Panc1 (cell line): ENCODE results near the gene LRBA. TPM values are rescaled to one million over a fixed set of nuclear protein-coding genes. Genes with fewer than 3 reads are reported as not detected.

Experiments
- ATAC-seq: fragments of 200-7000 bp; cut with Tn5 transposase; 2 replicates; pipeline ENCODE4 v1.9.1; 2020; ENCODE audit warnings: mild to moderate bottlenecking, moderate library complexity
- BruUV-seq: library from RNA; stranded (reverse); fragments of 400-500 nt; replicated peaks from 2 replicates; lab custom pipeline; 2021; lab: Mats Ljungman, UMichigan
- CTCF ChIA-PET: fragments of 300-600 bp; sonication (Branson Sonifier 250); formaldehyde crosslinking; loops from one replicate; lab custom pipeline; 2022; ENCODE audit warnings: antibody characterized with exemption; lab: Charles Lee
- POLR2A ChIA-PET: fragments of 300-600 bp; sonication (Branson Sonifier 250); formaldehyde crosslinking; loops from one replicate; lab custom pipeline; 2022; ENCODE audit warnings: antibody characterized with exemption; lab: Charles Lee
- DNase-seq: peaks from one replicate; pipeline ENCODE4 v3.0.0-alpha.2; 2010; ENCODE audit warnings: low read depth, low spot score
- H3K27ac ChIP-seq: 2 replicates; pipeline ENCODE4 v1.5.1; 2011; ENCODE audit warnings: mild to moderate bottlenecking, low read length, inconsistent platforms
- H3K27me3 ChIP-seq: fragments of 200-500 bp; sonication (Bioruptor generic); 2 replicates; pipeline ENCODE4 v1.6.0; 2014; ENCODE audit warnings: low read length, inconsistent platforms; ENCODE audit not compliant: control insufficient read depth, insufficient read depth
- H3K36me3 ChIP-seq: fragments of 200-500 bp; sonication (Bioruptor generic); 2 replicates; pipeline ENCODE4 v1.5.1; 2014; ENCODE audit warnings: inconsistent platforms, mild to moderate bottlenecking, low read length, moderate library complexity; ENCODE audit not compliant: control insufficient read depth, insufficient read depth
- H3K4me1 ChIP-seq: 2 replicates; pipeline ENCODE4 v1.5.1; 2011; ENCODE audit warnings: inconsistent platforms, mild to moderate bottlenecking, low read length, moderate library complexity; ENCODE audit not compliant: control insufficient read depth, insufficient read depth
- H3K4me3 ChIP-seq, 2 experiments: 2 replicates each; pipeline ENCODE4 v1.5.1; 2011 to 2012; ENCODE audit warnings: low read depth in 2 of 2, low read length in 2 of 2, mild to moderate bottlenecking in 2 of 2, inconsistent platforms in 1 of 2, moderate library complexity in 1 of 2
- H3K9me3 ChIP-seq: fragments of 200-500 bp; sonication (Bioruptor generic); 2 replicates; pipeline ENCODE4 v1.5.1; 2014; ENCODE audit warnings: low read depth, mild to moderate bottlenecking, inconsistent platforms, low read length, moderate library complexity; ENCODE audit not compliant: control insufficient read depth, insufficient read depth
- POLR2AphosphoS5 ChIP-seq: IDR thresholded peaks from 2 replicates; pipeline ENCODE4 v1.6.1; 2012; ENCODE audit warnings: mild to moderate bottlenecking, low read depth, low read length, moderate library complexity
- REST ChIP-seq, 2 experiments: IDR thresholded peaks; 2 replicates each; pipeline ENCODE4 v1.6.1; 2011 to 2012; ENCODE audit warnings: low read depth in 2 of 2, control low read depth in 1 of 2, low read length in 1 of 2, mild to moderate bottlenecking in 1 of 2, moderate library complexity in 1 of 2; ENCODE audit not compliant: insufficient read depth in 1 of 2
- SIN3A ChIP-seq: IDR thresholded peaks from 2 replicates; pipeline ENCODE4 v1.6.1; 2012; ENCODE audit warnings: low read depth, mild to moderate bottlenecking, low read length, moderate library complexity, borderline replicate concordance; ENCODE audit not compliant: insufficient read depth
- TCF7L2 ChIP-seq: IDR thresholded peaks from 2 replicates; pipeline ENCODE4 v1.6.1; 2011; ENCODE audit warnings: mild to moderate bottlenecking, low read depth, low read length, inconsistent platforms
- in situ Hi-C: cut with HindIII; loops from 2 replicates; pipeline ENCODE4 v1.10.0; 2016; ENCODE audit warnings: low sequenced_read_pairs, low pct_unique_long_range_greater_than_20kb
- intact Hi-C: fragments of 100-400 bp; cut with micrococcal nuclease; formaldehyde crosslinking; loops from one replicate; pipeline ENCODE4 v1.10.0; 2022; ENCODE audit not compliant: unreplicated experiment
- total RNA-seq: library from RNA; stranded (reverse); gene quantifications from one replicate; pipeline ENCODE4 v1.2.1, GENCODE V29; 2021; ENCODE audit not compliant: unreplicated experiment
- TF ChIP-seq, protein P1 (sequence below): fragments of 450-650 bp; IDR thresholded peaks from 2 replicates; pipeline ENCODE4 v1.5.1; 2017; ENCODE audit warnings: mild to moderate bottlenecking

Gene LRBA
- total RNA-seq, 1 experiment from 2014 or later = 26.4 TPM

DNA sequence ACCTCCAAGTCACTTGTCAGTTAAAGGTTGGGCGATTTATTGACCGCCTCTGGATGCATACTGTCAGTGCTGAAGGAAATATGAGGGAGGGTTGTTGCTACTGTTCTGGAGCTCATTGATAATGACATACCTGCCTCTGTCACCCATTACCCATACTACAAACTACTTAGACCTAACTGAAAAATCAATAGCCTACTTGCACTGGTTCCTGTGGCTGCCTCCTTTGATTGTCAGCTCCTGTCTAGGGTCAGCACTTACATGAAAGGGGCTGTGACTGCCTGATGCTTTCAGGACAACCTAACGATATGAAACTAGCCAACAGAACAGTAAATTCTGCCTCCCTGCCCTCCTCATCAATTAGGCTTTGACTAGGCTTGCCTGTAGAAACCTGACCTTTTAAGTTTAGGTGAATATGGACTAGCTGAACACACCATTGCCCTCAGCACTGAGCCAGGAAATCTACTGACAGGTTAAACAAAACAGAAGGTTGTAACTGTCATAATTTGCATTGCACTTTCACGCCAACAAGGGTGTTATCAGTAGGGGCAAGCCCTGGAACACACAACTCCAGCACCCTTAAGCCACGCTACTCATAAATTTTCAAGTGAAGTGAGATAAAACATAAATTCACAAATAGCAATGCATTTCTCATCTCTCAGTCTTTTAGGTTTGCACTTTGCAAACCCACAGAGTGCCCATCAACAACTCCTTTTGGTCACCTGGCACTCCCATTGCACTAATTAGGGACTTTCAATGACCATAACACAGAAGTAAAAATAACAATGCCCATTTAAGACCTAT, 442.2 kb downstream of the LRBA start:
- ChIA-PET POLR2A (no interaction called here), CTCF (no interaction called here)
- ATAC-seq = no peak
- intact Hi-C loops = no loop called here
- Histone ChIP-seq H3K27me3 (no peaks in the 10 kb centered on the region), H3K4me1 (no peaks in the 10 kb centered on the region; the same call in 1 of the 2 replicates), H3K36me3 (no peaks in the 10 kb centered on the region), H3K27ac (no peak overlapping the region), H3K4me3 (no peak overlapping the region), H3K9me3 (no peaks in the 10 kb centered on the region)
- TF ChIP-seq SIN3A = no peak
- no peak for TF ChIP-seq TCF7L2
- TF ChIP-seq REST (IDR thresholded peaks at IDR 0.05; ENCODE audit: insufficient read depth in 1 of 2, low read depth in 2 of 2, low read length in 1 of 2) = no peak
- TF ChIP-seq POLR2AphosphoS5 = no peak
- TF ChIP-seq, protein P1, sequence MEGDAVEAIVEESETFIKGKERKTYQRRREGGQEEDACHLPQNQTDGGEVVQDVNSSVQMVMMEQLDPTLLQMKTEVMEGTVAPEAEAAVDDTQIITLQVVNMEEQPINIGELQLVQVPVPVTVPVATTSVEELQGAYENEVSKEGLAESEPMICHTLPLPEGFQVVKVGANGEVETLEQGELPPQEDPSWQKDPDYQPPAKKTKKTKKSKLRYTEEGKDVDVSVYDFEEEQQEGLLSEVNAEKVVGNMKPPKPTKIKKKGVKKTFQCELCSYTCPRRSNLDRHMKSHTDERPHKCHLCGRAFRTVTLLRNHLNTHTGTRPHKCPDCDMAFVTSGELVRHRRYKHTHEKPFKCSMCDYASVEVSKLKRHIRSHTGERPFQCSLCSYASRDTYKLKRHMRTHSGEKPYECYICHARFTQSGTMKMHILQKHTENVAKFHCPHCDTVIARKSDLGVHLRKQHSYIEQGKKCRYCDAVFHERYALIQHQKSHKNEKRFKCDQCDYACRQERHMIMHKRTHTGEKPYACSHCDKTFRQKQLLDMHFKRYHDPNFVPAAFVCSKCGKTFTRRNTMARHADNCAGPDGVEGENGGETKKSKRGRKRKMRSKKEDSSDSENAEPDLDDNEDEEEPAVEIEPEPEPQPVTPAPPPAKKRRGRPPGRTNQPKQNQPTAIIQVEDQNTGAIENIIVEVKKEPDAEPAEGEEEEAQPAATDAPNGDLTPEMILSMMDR = no peak
- no TSS peak for BruUV-seq
- no peak for DNase-seq
- in situ Hi-C loops = no loop called here

- ATAC-seq (no peak), DNase-seq (no peak)
- ChIA-PET POLR2A (no interaction called here), CTCF (interaction anchor here (0.7 kb wide), 1 partner anchor 26 kb away, joined by 8 read pairs; no protein-coding TSS in a partner anchor)
- no TSS peak for BruUV-seq
- H3K4me1 ChIP-seq = no peaks in the 10 kb centered on the region; the same call in 1 of the 2 replicates
- H3K27ac ChIP-seq = no peak overlapping the region
- TF ChIP-seq SIN3A (no peak), POLR2AphosphoS5 (no peak), TCF7L2 (no peak), REST (IDR thresholded peaks at IDR 0.05; ENCODE audit: insufficient read depth in 1 of 2, low read depth in 2 of 2, low read length in 1 of 2) (no peak)
- TF ChIP-seq, protein P1 = no peak
- intact Hi-C loops = no loop called here
- H3K4me3 ChIP-seq = no peak overlapping the region
- no peaks in the 10 kb centered on the region for H3K27me3 ChIP-seq
- H3K9me3 ChIP-seq = no peaks in the 10 kb centered on the region
- in situ Hi-C loops = no loop called here
- no peaks in the 10 kb centered on the region for H3K36me3 ChIP-seq
Measured at GRCh38 chr4:150570862-150571261, 444.2 kb downstream of the LRBA start.
